VCaP (cell line): ENCODE results near the gene GNGT1.

ENCODE experiments used
- H3K27ac ChIP-seq: fragments of 450-650 bp; 2 replicates; pipeline ENCODE4 v1.5.1; 2017
- TF ChIP-seq, protein P1 (sequence below): fragments of 450-650 bp; conservative IDR thresholded peaks from 2 replicates; pipeline ENCODE4 v1.5.1; 2017; ENCODE audit warnings: mild to moderate bottlenecking, moderate library complexity

The GNGT1 gene

DNA sequence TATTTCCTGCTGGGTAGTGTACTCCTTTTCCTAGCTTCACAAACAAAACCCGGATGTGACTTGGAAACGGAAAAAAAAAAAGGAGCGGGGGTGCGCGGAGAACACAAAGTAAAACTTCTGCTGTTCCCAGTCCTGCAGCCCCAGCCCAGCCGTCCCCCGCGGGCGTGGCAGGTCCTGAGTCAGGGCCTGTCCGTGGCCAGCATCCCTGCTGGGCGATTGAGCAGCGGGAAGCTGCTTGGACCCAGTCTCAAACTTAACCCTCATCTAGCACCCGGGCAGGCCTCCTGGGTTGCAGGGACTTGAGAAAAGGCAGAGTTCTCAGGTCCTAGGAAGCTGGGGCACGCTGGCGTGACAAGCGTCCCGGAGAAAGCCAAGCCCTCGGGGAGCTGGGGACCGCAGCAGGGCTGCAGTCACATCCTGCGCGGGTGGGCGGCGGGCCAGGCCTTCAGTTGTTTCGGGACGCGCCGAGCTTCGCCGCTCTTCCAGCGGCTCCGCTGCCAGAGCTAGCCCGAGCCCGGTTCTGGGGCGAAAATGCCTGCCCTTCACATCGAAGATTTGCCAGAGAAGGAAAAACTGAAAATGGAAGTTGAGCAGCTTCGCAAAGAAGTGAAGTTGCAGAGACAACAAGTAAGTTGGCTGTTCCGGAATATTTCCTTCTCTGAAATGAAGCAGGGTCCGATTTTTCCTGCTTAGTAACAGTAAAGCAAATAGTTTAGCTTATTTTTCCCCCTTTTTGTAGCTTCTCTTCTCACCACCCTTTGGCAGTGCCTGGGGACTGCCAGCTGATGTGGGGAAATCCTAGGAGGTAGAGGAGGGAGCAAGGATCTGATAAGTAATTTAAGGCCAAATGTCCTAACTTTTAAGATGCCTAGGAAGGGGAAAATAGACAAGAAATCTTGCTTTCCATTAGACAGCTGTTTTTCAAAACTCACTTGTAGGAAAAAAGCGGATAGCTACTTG is 15.5 kb downstream of the GNGT1 start, which contains the start of gene GNG11:
GNG11 (plus strand) TSS at position 129 of the 960 bp plus-strand sequence; CDS start at position 532, 403 bp downstream.
- TF ChIP-seq, protein P1, sequence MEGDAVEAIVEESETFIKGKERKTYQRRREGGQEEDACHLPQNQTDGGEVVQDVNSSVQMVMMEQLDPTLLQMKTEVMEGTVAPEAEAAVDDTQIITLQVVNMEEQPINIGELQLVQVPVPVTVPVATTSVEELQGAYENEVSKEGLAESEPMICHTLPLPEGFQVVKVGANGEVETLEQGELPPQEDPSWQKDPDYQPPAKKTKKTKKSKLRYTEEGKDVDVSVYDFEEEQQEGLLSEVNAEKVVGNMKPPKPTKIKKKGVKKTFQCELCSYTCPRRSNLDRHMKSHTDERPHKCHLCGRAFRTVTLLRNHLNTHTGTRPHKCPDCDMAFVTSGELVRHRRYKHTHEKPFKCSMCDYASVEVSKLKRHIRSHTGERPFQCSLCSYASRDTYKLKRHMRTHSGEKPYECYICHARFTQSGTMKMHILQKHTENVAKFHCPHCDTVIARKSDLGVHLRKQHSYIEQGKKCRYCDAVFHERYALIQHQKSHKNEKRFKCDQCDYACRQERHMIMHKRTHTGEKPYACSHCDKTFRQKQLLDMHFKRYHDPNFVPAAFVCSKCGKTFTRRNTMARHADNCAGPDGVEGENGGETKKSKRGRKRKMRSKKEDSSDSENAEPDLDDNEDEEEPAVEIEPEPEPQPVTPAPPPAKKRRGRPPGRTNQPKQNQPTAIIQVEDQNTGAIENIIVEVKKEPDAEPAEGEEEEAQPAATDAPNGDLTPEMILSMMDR: no peak
- H3K27ac ChIP-seq: no peak within 1 kb of the TSS

GRCh38 chr7:93923296-93923695 is 16.9 kb downstream of the GNGT1 start:
- H3K27ac ChIP-seq: no peak overlapping the region
- TF ChIP-seq, protein P1: no peak

DNA sequence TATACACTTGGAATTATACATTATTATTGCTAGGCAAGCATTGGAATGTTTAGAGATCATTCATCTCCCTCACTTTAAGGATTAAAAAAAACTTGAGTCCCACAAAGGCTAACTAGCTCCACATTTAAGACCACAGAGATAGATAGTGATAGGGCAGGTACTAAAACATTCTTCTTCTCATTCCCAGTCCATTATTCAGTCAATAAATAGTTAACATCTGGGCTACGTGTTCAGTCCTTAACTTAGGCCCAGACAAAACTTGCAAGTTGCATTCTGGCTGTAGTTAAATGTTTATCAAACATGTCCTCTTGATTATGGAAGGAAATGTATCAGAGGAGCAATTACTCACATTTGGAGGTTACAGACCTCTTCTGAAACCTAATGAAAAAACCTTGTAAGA is 17.6 kb downstream of the GNGT1 start:
- TF ChIP-seq, protein P1: no peak
- H3K27ac ChIP-seq: no peak overlapping the region

- TF ChIP-seq, protein P1: no peak
- H3K27ac ChIP-seq: no peak overlapping the region
These were observed 20.4 kb downstream of the GNGT1 start for GRCh38 chr7:93926800-93927199.

DNA sequence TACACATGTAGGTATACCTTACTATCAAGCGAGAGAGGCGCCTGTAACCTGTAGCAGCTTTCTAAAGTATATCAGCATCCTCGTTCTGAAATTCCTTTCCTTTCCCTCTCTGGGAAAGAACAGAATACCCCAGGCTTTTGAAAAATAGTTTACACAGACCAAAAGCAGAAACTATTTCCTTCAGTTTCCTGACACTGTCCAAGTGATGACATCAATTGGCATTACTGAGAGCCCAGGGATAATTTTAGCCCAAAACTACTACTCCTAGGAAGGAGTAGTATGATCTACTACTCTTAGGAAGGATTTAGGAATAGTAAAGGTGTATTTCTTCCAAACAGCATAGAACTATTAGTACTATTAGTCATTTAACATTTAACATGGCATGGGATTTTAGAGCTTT is 21.2 kb downstream of the GNGT1 start:
- TF ChIP-seq, protein P1: no peak
- H3K27ac ChIP-seq: no peak overlapping the region

DNA sequence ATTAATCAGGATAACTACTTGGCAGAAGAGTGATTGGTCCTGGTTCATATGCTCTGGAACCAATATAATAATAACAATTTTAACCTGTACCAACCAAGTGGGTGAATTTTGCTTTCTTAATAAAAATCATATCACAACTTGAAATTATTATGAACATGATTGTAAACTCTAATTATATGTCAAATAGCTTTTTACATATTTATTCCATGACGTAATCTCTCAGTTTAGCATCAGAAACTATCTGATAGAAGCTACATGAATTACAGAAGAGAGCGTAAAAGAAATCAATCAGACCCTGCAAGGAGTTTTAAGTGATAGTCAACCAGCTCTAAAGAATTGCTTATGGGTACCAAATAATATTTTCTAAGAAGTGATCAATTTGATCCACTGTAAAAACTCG is 25.3 kb downstream of the GNGT1 start:
- TF ChIP-seq, protein P1: no peak
- H3K27ac ChIP-seq: no peak overlapping the region

GRCh38 chr7:93933156-93933555 is 26.8 kb downstream of the GNGT1 start:
- TF ChIP-seq, protein P1: no peak
- H3K27ac ChIP-seq: no peak overlapping the region
